GM12878 (cell line): Measurements from ENCODE around the gene KIAA0319L. TPM values are rescaled to one million over a fixed set of nuclear protein-coding genes. Genes with fewer than 3 reads are reported as not detected.

ENCODE experiments used
- BCL11A ChIP-seq: IDR thresholded peaks from 2 replicates; pipeline ENCODE4 v1.6.1; 2011; ENCODE audit warnings: low read depth, low read length
- CBFB ChIP-seq: IDR thresholded peaks from 2 replicates; pipeline ENCODE4 v1.6.1; 2016; ENCODE audit warnings: antibody characterized with exemption, low read depth
- CEBPZ ChIP-seq: fragments of 150-350 bp; IDR thresholded peaks from 2 replicates; pipeline ENCODE4 v1.6.1; 2016; ENCODE audit warnings: low read depth, low read length
- EGR1 ChIP-seq, 2 experiments: IDR thresholded peaks; 1 replicate in 1 of 2; 2 replicates in 1 of 2; pipeline ENCODE4 v1.6.1; 2011 to 2012; ENCODE audit warnings: low read depth in 2 of 2, low read length in 2 of 2, borderline replicate concordance in 1 of 2, mild to moderate bottlenecking in 1 of 2, moderate library complexity in 1 of 2
- ETV6 ChIP-seq, 2 experiments: fragments of 450-650 bp in 1 of 2; IDR thresholded peaks in 1 of 2; conservative IDR thresholded peaks in 1 of 2; 2 replicates each; pipeline ENCODE4 v1.6.1; 2014; ENCODE audit warnings: antibody characterized with exemption in 1 of 2, borderline replicate concordance in 1 of 2, low read depth in 1 of 2, mild to moderate bottlenecking in 1 of 2, moderate library complexity in 1 of 2
- JUND ChIP-seq: IDR thresholded peaks from 2 replicates; pipeline ENCODE4 v1.6.1; 2012; ENCODE audit warnings: low read depth, mild to moderate bottlenecking, low read length, improper control_type of control experiment, moderate library complexity
- MAX ChIP-seq: IDR thresholded peaks from 2 replicates; pipeline ENCODE4 v1.6.1; 2012; ENCODE audit warnings: low read depth, low read length, improper control_type of control experiment
- MLLT1 ChIP-seq: fragments of 450-650 bp; IDR thresholded peaks from 2 replicates; pipeline ENCODE4 v1.6.1; 2016; ENCODE audit warnings: mild to moderate bottlenecking
- MXI1 ChIP-seq: fragments of 150-350 bp; IDR thresholded peaks from 2 replicates; pipeline ENCODE4 v1.6.1; 2011; ENCODE audit warnings: low read depth, mild to moderate bottlenecking, inconsistent platforms, low read length, improper control_type of control experiment
- PML ChIP-seq: IDR thresholded peaks from 2 replicates; pipeline ENCODE4 v1.6.1; 2012; ENCODE audit warnings: low read length, inconsistent platforms
- PRDM15 ChIP-seq: fragments of 450-650 bp; formaldehyde crosslinking; IDR thresholded peaks from 2 replicates; pipeline ENCODE4 v1.4.0; 2020; ENCODE audit warnings: mild to moderate bottlenecking, moderate library complexity
- RB1 ChIP-seq: fragments of 450-650 bp; formaldehyde crosslinking; IDR thresholded peaks from 2 replicates; pipeline ENCODE4 v1.6.1; 2017; ENCODE audit warnings: mild to moderate bottlenecking, borderline replicate concordance
- SRF ChIP-seq, 2 experiments: IDR thresholded peaks; 2 replicates each; pipeline ENCODE4 v1.6.1; 2011; ENCODE audit warnings: low read depth in 2 of 2, low read length in 2 of 2, mild to moderate bottlenecking in 1 of 2, moderate library complexity in 1 of 2
- TARDBP ChIP-seq: IDR thresholded peaks from 2 replicates; pipeline ENCODE4 v1.6.1; 2016; ENCODE audit warnings: borderline replicate concordance
- YBX1 ChIP-seq: fragments of 450-650 bp; IDR thresholded peaks from 2 replicates; pipeline ENCODE4 v1.6.1; 2016; ENCODE audit warnings: antibody characterized with exemption
- ZBTB40 ChIP-seq: fragments of 450-650 bp; IDR thresholded peaks from 2 replicates; pipeline ENCODE4 v1.6.1; 2016; ENCODE audit warnings: mild to moderate bottlenecking, moderate library complexity, borderline replicate concordance
- ZNF207 ChIP-seq: fragments of 450-650 bp; IDR thresholded peaks from 2 replicates; pipeline ENCODE4 v1.6.1; 2014; ENCODE audit warnings: antibody characterized with exemption, mild to moderate bottlenecking, borderline replicate concordance
- ZNF217 ChIP-seq: fragments of 450-650 bp; IDR thresholded peaks from 2 replicates; pipeline ENCODE4 v1.6.1; 2017; ENCODE audit warnings: antibody characterized with exemption, mild to moderate bottlenecking
- polyA plus RNA-seq, 11 experiments: library from polyadenylated mRNA; depleted of rRNA in 4 of 11; unstranded in 6 of 11; stranded (reverse) in 5 of 11; fragments of >200 nt; fragmentation: Nextera tagmentation in 4 of 11; fragmentation: Illumina TruSeq in 1 of 11; extraction: Ambion mirVana in 4 of 11; extraction: Trizol in 1 of 11; gene quantifications; 1 replicate in 1 of 11; 2 replicates in 10 of 11; pipeline versions ENCODE4 v1.2.1 to v1.2.3, GENCODE V29; 2011 to 2016; ENCODE audit warnings: inconsistent platforms in 2 of 11, missing spikeins in 2 of 11, low read depth in 1 of 11
- total RNA-seq, 4 experiments: library from RNA; depleted of rRNA in 3 of 4; stranded (reverse); fragments of >200 nt in 3 of 4; fragmentation: Illumina TruSeq in 1 of 4; extraction: Trizol in 1 of 4; gene quantifications; 2 replicates each; pipeline versions ENCODE4 v1.2.1 to v1.2.3, GENCODE V29; 2013 to 2021

KIAA0319L gene
- total and polyA plus RNA-seq, 10 of the 15 experiments (the other 5 are each of a cell fraction or from before 2014, with no cell fraction given): 2.6 to 57.8 (median 25.4) TPM

GRCh38 chr1:35451125-35451528, 106.1 kb downstream of the KIAA0319L start (continued):
- TF ChIP-seq SRF (IDR thresholded peaks at IDR 0.05; ENCODE audit: low read depth in 2 of 2, low read length in 2 of 2): no peak
- no peak for TF ChIP-seq YBX1
- peak; percentile 50; the same call in 1 of the 2 replicates for TF ChIP-seq MXI1
- TF ChIP-seq PML: no peak
- no peak for TF ChIP-seq TARDBP
- no peak for TF ChIP-seq BCL11A
- TF ChIP-seq MLLT1: 0 out of 2 replicates have a peak, but pooled peaks have one; percentile 27
- no peak for TF ChIP-seq EGR1 (IDR thresholded peaks at IDR 0.05; ENCODE audit: borderline replicate concordance in 1 of 2, low read depth in 2 of 2, low read length in 2 of 2)
- no peak for TF ChIP-seq ETV6 (conservative IDR thresholded peaks at IDR 0.05 in 1 of 2, IDR thresholded peaks at IDR 0.05 in 1 of 2; ENCODE audit: borderline replicate concordance in 1 of 2, low read depth in 1 of 2)
- no peak for TF ChIP-seq CEBPZ
- TF ChIP-seq PRDM15 (CRISPR knock-in tag): no peak
- no peak for TF ChIP-seq ZNF217
- no peak for TF ChIP-seq ZBTB40
- TF ChIP-seq RB1: peak; percentile 76; the same call in 1 of the 2 replicates
- TF ChIP-seq MAX: no peak
- TF ChIP-seq CBFB: no peak
- no peak for TF ChIP-seq JUND
- TF ChIP-seq ZNF207: no peak; the same call in 1 of the 2 replicates
